ENCODE data around the gene CASTOR1.

Gene CASTOR1

DNA sequence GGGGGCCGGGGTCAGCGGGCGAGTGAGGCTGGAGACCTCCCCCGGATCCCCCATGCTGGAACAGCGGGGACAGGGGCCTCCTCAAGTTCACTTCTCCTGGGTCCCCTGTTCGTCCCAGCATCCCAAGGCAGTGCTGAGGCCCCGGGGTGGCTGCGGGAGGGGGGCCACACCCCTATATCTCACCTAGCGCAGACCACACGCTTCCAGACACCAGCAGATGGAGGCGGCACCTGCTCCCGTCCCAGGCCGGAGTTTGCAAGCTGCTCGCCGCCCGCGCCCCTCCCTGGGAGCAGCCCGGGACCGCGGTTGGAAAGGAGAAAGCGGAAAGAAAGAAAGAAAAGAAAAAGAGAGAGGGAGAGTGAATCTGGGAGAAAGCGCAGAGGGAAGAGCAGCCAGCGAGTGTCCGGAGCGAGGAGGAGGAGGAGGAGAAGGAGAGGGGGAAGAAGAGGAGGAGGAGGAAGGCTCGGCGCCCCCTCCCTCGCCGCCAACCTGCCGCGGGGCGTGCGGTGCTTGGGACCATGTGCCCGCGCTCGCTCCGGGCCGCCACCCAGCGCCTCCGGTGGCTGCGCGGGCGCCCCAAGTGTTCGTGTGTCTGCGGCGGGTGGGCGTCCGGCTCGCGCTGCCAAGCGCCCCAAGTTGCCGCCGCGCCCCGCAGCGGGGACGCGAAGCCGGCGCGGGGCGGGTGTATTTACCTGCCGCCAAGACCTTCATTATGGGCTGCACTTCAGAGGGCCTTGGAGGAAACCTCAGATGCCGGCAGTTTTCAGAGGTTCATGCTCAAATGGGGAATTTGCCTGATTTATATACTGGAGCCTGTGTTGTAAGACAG lies 43.1 kb downstream of the CASTOR1 start, which contains the start of gene LIF:
Gene LIF (minus strand): TSS at position 775 of the 829 bp plus-strand sequence. CDS start 64 bp downstream, at position 711.
- no peak for DNase-seq (ENCODE audit: low read depth in 2 of 2)

DNA sequence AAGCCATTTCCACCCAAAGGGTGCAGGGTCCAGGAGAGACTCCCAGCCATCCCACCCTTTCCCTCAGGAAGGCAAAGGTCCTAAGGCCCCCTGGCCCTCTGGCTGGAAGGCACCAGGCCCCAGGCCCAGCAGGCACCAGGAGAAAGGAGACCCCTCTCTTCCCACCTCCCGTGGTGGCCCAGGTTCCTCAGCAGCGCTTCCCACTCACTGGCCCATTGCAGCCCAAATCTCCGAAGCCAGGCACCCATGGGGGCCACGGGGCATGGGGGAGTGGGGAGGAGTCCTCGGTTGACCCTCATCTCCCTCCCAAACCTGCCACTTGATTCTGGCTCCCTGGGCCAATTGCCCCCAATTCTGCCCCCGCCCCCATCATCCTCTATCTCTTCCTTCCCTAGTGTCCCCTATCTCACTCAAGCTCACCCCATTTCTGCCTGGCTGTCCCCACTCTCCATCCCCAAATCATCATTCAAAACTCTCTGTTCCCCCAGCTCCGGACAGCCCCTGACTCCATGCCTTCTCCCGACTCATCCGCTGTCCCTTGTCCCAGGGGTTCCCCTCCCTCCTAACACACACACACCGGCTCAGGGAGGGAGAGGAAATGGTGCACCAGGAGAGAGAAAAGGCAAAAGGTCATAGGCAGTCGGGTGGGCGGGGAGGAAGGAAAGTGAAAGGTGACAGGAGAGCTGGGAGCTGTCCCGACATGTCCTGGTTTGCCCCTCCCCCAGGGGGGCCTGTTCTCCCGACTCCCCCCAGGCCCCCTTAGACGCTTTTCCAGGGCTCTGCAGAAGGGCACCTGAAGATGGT lies 43.9 kb downstream of the CASTOR1 start:
- no peak for DNase-seq (ENCODE audit: low read depth in 2 of 2)

DNA sequence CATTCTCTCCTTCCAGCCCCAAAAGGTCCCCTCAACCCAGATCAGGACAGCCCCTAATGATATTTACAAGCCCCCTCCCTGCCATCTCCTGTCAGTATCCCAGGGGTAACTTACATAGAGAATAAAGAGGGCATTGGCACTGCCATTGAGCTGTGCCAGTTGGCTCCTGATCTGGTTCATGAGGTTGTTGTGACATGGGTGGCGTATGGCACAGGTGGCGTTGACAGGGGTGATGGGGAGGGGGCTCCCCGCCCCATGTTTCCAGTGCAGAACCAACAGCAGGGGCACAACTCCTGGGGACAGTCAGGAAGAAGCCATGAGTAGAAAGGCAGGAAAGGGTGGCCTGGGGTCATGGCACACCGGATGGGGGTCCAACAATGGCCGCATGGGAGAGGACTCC lies 44.7 kb downstream of the CASTOR1 start:
- no peak for DNase-seq (ENCODE audit: low read depth in 2 of 2)

DNA sequence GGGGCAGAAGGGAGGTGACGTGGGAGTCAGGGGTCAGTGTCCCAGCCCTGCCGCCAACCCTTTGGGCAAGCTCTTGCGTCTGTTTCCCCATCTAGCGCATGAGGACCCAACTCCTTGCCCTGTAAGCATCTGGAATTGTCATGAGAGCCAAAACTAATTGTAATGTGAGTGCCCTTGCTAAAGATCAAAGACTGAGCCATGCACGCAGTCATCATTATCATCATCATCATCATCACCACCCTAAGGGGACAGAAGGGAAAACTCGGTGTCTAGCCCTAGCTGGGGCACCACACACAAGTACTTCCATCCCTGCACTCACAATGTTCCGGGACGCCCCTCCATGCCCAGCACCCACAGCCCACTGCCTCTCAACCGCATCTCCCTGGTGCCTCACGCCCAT lies 45.2 kb downstream of the CASTOR1 start:
- DNase-seq (ENCODE audit: low read depth in 2 of 2): no peak

DNA sequence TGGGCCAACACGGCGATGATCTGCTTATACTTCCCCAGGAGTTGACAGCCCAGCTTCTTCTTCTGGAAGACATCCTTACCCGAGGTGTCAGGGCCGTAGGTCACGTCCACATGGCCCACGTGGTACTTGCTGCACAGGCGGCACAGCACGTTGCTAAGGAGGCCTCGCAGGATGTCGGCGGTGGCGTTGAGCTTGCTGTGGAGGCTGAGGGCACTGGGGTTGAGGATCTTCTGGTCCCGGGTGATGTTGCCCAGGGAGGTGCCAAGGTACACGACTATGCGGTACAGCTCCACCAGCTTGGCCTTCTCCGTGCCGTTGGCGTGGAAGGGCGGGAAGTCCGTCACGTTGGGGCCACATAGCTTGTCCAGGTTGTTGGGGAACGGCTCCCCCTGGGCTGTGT lies 45.6 kb downstream of the CASTOR1 start:
- no peak for DNase-seq (ENCODE audit: low read depth in 2 of 2)

DNA sequence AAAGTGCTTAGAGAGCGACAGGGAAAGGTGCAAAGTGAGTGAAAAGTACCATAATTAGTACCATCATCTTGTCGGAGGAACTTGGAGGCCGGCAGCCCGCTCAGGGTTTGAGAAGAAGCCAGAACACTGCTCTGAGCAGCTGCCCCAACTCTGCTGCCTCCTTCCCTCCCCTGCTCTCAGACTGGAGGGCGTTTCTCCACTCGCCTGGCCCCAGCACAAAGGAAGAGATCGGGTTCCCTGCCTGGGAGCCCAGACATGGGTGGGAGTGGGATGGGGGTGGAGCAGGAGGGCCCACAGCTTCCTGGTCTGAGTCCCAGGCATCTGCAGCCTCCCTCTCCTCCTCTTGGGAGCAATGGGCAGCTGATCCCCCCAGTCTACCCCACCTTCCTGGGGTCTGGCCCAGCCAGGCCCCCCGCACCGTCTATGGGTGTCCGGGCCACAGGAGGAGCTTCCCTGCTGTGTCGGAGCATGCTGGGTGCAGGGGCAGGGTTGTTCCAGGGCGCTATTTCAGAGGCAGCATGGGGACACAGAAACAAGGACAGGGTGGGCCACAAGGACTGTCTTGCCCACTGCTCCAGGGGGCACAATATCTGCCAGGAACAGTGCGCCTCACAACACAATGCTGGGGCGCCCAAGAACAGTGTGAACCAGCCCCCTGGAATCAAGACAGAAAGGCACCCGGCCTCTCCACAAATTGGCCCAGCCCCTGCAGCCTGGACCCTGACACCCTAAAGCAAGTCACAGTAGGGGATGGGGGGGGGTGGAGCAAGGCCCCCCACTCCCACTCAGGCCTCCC lies 47.5 kb downstream of the CASTOR1 start:
- no peak for DNase-seq (ENCODE audit: low read depth in 2 of 2)

DNA sequence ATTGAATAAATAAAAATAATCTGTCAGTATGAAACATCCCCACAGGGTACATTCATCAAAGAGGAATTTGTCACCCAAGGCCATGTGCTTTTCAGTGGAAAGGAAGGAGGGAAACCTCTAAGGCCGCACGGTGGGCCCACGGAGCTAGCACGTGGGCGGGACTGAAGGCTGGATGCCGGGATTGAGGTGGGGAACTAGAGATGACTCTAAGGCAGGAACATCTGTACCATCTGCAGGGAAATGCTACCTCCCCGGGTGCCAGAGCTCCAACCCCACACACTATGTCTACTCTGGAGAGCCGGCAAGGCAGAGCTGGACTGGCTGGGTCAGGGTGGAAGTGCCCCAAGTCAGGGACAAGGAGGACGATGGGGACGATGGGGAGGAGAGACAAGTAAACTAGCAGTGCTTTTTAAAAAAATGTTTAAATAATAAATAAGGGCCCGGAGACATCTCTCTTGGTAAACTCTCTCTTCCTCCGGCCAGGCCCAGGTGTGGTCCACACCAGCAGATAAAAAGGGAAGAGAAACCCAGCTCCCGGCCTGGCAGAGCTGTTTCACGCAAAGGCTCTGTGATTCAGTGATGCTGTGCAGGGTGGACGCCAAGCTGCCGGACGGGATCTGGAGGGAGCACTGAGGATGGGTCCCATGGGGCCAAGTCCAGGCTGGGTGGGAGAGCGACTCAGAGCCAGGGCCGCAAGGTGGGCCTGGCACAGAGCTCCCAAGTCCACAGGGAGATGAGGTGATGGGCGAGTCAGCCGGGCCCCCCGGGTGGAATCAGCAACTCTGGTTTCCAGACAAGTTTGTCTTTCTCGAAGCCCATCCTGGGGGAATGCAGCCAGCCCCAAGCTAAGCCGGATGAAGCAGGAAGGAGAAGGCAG lies 48.5 kb downstream of the CASTOR1 start:
- DNase-seq (ENCODE audit: low read depth in 2 of 2): no peak

DNA sequence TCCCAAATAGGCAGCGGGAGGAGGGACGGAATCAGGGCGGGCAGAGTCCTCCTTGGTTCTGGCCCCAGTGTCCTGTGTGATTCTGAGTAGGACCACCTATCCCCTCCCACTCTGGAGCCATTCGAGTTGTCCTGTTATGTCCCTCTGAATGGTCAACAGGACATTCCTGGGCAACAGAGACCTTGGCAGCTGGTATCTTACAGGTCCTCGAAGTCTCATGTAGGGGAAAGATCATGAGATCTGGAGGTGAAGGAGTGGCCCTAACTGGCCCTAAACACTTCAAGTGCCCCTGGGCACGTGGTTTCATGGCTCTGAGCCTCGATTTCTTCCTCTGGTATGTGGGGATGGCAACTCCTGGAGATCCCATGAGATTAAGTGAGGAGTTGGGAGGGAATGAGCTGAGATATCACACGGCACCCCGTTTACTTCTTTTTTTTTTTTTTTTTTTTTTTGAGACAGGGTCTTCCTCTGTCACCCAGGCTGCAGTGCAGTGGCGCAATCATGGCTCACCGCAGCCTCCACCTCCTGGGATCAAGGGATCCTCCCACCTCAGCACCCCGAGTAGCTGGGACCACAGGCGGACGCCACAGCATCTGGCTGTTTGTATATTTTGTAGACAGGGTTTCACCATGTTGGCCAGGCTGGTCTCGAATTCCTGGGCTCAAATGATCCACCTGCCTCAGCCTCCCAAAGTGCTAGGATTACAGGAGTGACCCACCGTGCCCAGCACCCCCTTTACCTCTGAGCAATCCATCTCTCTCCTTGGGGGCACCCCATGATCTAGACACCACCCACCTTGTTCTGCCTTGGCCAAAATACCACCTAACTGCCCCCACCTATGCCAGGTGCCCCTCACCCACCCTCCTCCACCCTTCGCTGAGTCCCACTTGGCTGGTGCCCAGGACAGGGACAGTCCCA lies 49.6 kb downstream of the CASTOR1 start:
- no peak for DNase-seq (ENCODE audit: low read depth in 2 of 2)

DNA sequence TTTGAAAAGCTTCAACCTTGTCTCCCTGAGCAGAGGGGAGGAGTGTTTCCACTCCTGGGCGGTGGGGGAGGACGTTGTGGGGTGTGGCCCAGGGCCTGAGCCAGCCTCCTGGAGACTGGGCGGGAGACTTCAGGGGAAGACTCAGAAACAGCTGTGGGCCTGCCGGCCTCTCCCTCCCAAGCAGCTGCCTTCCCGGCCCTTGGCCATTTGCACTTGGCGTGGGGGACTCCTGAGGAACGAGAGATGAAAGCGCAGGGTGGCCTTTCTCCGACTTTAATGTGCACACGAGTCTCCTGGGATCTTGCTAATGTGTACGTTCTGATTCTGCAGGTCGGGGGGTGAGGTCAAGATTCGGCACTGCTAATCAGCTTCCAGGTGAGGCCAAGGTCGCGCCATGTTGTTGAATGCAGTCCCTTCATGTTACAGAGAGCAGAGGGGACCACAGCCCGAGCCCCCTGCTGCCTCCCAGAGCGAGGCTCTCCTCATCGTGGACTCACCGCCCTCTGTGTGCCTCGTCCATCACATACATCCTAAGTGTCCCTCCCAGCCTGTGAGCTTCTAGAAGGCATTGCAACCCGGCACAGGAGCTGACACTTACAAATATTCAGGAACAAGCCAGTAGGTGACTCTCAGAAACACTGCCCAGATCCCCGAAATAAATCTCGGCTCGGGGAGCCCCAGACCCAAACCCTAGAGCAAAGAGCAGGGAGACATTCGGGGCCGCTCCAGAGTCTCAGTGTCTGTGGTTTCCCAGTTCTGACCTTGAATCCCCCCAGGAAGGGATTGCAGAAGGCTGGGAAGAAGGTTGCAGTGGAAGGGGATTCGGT lies 50.4 kb downstream of the CASTOR1 start:
- no peak for DNase-seq (ENCODE audit: low read depth in 2 of 2)

DNA sequence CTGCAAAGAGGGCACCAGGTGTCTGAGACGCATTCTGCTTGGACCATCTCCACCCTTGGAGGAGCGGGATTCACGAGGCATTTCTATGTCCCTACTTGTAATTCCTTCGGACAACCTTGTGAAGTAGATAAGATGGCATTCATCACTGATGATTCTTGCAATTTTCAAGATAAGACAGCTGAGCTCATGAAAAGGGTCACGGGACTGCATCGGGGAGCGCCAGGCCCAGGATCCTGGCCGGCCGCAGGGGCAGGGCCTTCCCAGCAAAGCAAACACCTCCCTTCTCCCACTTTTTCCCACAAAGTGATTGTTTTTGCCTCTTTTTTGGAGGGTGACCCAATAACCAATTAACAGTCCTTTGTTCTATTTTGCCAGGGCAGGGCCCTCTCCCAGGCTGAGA lies 51.2 kb downstream of the CASTOR1 start:
- DNase-seq (ENCODE audit: low read depth in 2 of 2): no peak

DNA sequence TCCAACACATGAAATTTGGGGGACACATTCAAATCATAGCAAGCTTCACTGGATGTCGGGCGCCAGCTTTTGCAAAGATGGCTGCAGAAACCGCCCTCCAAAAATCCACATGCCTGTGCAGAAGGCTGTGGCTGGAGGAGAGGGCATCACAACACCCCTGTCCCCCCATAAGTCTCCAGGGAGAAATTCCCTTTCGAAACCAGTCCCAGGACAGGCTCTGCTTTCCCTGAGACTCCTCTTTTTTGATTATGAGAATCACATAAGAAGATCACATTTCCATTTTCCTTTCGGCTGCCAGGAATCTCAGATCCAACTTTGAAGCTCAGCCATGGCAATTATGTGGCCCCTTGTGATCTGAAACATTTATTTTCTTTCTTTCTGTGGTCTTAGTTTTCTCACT lies 52.4 kb downstream of the CASTOR1 start:
- DNase-seq (ENCODE audit: low read depth in 2 of 2): no peak

DNA sequence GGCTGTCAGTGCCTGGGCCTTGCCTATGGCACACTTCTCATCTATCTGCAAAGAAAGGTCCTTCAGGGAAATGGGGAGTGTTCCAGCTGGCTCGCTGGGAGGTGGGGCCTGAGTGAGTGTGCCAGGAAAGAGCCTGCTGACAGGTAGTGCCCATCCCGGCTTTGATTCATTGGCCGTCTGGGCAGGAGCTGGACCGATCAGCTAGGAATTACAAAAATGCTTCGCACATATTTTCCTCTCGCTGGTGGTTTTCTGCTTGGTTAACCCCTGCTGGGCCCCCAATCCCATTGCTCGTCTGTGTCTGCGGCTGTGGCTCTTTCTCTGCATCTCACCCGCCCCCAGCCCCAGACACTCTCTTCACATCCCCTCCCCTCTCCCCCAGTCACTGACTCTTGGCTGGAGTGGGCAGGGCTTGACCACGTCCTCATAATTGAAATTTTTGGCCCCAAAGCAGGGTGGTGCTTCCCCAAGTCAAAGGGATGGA lies 53.6 kb downstream of the CASTOR1 start:
- DNase-seq (ENCODE audit: low read depth in 2 of 2): no peak
